Stimulated activated CD4-positive, alpha-beta T cell treated with anti-CD3 and anti-CD28 coated beads, Interleukin-1b, Interleukin-23, amount 100 ng/mL, for 4 hours (primary cell): ENCODE measurements around the gene ITM2B.

Source experiments
- DNase-seq, 2 donors: peaks; one replicate each; pipeline ENCODE4 v3.0.0-alpha.2; 2020; ENCODE audit warnings: low read depth in 2 of 2

Gene ITM2B

DNA sequence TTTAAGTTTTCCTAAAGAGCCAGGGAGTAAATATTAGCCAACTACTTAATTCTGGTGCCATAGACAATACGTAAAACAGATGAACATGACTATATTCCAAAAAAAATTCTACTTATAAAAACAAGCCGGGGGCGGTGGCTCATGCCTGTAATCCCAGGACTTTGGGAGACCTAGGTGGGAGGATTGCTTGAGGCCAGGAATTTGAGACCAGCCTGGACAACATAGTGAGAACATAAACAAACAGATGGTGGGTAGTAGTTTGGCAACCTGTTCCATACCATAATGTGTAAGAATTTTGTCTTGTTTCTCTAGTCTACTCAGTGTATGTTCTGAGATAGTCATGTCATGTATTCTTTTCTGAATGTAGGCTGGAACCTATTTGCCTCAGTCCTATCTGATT, 25.4 kb downstream of the ITM2B start:
- no peak for DNase-seq

DNA sequence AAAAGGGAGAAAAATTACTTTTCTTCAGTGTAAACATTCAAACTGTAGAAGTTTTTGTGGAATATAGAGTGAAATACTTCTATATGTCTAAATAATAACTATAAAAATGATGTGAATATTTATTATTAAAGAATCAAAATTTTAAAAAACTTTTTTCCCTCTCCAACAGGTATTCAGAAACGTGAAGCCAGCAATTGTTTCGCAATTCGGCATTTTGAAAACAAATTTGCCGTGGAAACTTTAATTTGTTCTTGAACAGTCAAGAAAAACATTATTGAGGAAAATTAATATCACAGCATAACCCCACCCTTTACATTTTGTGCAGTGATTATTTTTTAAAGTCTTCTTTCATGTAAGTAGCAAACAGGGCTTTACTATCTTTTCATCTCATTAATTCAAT, 28.0 kb downstream of the ITM2B start:
- no peak for DNase-seq

- no peak for DNase-seq
Measured at GRCh38 chr13:48263196-48263595, 30.2 kb downstream of the ITM2B start.

DNA sequence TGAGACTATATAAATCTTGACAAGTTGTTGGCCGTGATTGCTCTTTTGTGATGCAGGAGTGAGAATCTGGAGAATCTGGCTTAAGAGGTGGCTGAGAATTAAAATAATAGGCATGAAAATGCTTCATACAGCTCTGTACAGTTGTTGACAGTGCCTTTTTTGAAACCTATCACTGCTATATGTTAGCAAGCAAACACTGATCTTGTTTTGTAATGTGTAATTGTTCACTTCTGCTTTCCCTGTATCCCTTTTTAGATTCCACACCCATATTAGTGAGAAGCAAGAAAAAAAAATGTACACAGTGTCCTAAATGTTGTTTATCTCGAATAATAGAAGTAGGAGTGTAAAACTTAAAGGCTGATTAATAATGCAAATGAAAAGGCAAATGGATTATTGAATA, 31.1 kb downstream of the ITM2B start:
- DNase-seq = no peak

DNA sequence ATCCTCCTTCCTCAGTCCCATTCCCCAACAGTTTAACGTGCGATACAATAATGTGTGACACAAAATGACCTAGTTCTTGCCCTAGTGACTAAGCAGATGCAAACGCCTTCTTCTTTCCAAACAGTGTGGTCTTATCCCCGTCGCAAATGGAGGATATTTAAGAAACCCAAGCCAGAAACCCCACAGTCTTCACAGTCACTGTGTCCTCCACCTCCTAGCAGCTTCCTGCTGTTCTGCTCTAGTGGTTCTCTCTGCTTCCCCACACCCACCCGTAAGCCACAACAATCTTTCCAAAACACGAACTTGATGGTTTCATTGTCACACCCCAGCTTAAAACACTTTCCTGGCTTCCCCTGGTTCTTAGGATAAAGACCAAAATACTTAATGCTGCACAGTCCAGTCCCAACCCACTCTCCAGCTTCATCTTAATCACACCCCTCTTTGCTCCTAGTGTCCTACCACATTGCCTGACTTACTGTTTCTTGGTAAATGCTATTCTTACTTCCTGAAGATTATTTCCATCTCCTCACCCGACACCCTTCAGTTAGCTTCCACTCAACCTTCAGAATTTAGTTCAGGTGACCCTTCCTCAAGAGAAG, 32.3 kb downstream of the ITM2B start:
- no peak for DNase-seq

DNA sequence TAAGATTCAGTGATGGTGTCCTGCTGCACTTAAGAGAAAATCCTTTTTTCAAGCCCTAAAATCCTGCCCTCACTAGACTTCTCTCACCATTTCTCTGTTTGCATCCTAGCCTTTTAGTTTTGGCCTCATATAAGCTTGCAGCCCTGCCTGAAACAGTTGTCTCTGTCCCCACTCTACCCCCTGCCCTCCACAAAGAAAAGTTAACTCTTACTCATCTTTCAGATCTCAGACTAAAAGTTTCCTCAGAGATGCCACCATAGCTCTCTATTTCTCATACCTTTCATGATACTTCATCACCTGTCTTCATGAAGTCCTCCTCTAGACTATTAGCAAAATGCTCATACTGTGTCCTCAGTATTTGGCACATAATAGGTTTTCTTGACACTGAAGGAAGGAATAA, 33.1 kb downstream of the ITM2B start:
- DNase-seq = no peak

DNA sequence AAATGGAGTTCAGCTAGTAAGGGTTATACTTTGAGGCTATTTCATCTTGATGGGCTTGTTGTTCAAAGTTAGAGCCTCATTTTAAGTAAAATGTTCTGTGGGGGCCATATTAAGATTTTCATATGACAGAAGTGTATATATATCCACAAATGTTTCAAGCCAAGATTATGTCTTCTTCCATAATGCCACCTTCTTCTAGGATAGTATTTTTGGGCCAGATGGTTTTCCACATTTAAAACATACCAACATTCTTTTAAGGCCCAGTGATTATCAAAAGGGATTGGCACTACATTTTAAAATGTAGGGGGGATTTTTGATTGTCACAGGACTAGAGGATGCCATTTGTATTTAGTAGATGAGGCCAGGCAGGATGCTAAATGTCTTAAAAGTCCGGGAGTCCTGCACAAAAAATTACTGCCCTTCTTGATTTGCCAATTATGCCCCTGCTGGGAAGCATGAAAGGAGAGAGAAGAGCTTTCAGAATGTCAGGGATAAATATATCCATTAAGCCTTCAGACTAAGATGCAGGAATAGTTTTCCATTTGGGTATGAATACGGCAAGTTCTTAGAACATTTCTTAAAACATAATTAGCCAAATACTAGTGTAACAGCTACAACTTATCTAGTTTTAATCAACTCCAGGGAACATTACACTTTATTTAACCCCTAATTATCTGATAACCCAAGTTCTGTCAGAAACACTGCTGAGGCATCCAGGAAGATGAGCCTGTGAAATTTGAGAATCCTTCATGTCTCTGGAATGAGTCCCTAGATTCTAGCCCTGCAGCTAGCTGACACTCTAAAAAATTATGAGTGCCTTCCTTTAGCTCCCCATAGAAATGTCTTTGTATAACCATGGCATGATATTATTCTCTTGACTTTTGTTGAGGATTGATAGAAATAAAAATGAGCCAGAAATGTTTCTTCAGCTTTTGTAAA, 34.0 kb downstream of the ITM2B start:
- no peak for DNase-seq

DNA sequence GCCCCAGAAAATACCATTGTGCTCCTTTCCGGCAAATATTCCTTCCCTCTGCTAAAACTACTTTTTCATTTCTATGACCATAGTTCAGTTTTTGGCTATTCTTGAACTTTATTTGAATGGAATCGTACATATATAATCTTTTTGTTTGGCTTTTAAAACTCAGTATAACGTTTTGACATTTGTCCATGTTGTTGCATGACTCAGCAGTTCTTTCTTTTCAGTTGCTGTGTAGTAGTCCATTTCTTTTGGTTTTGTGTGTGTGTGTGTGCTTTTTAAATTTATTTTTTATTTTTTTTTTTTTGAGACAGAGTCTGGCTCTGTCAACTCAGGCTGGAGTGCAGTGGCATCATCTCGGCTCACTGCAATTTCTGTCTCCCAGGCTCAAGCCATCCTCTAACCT, 35.0 kb downstream of the ITM2B start:
- no peak for DNase-seq

GRCh38 chr13:48273346-48273745, 40.3 kb downstream of the ITM2B start:
- no peak for DNase-seq

DNA sequence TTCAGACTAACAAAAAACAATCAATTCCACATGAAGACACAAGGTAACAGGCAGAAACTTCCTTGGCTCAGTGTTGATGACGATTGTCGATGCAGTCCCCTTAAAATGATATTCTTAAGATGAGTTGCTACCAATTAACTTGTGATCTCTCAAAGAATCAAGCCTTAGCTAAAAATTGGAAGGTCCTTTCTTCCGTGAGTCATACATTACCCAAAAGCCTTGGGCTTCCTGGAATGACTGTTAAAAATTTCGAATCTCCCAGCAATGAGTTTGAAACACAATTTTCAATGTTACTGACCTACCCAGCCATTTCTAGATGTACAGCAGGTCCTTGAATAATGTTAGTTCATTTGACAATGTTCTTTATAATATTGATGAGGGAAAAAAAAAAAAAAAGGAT, 42.5 kb downstream of the ITM2B start:
- DNase-seq = no peak

DNA sequence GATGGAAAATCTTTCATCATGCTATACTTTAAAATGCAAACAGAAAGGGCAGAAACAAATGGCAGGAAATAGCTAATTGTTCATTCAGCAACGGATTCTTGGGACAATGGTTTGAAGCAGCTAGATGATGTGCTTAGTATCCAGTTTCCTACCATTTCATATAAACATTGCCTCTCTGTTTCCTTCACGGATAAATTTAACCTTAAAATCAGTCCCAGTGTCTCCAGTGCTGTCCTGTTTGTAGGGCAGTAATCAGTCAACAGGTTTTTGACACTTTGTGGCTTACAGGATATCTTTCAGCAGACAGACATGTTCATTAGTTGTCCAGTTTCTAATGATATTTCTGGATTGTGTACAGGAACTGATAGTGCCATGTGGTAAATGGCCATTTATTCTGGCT, 45.8 kb downstream of the ITM2B start:
- DNase-seq = no peak

GRCh38 chr13:48281556-48281955, 48.5 kb downstream of the ITM2B start:
- no peak for DNase-seq

GRCh38 chr13:48291730-48292129, 58.7 kb downstream of the ITM2B start:
- DNase-seq = no peak

DNA sequence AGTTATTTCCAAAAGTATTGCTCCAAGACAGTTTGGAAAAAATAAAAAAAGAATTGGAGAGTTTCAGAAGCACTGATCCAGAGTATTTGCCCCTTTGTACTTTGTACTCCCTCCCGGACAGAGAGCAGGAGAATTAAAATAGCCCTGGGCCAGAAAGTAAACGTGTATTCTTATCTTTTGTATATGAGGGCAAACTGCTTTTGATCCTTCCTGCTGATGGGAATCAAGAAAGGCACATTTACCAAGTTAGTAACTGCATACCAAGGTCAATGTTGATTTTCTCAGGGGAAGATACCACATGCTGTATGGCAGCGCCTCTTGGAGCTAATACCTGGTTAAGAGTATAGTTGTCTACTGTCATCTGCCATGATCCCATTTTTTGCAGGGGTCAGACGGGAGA, 59.6 kb downstream of the ITM2B start:
- no peak for DNase-seq

- DNase-seq = no peak
Measured at GRCh38 chr13:48294653-48295052, 61.6 kb downstream of the ITM2B start.

- DNase-seq = no peak
Measured at GRCh38 chr13:48295271-48295670, 62.3 kb downstream of the ITM2B start.

- DNase-seq = no peak
Measured at GRCh38 chr13:48296528-48296927, 63.5 kb downstream of the ITM2B start.

DNA sequence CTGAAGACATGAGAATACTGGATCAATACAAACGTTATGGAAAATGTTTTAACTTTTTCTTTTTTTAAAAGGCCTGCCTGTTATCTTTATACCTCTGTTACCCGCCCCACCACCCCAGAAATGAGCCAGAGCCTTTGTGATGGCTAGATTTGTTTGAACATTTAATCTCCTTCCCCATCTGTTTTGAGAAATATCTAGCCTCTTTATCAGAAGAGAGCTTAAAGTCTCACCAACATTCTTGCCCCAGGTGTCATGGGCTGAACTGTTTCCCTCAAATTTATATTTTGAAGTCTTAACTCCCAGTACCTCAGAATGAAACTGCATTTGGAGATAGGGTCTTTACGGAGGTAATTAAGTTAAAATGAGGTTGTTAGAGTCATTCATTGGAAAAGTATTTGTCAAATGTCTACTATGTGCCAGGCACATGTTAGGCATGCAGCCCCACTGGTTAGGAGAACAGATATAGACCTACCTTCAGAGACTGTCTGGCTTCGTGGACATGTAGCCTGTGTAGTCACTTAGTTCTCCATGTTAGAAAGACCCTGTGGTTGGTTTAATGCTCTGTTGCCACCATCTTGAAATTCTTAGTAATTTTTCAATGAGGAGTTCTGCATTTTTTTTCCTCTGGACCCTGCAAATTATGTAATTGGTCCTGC, 64.3 kb downstream of the ITM2B start:
- no peak for DNase-seq

DNA sequence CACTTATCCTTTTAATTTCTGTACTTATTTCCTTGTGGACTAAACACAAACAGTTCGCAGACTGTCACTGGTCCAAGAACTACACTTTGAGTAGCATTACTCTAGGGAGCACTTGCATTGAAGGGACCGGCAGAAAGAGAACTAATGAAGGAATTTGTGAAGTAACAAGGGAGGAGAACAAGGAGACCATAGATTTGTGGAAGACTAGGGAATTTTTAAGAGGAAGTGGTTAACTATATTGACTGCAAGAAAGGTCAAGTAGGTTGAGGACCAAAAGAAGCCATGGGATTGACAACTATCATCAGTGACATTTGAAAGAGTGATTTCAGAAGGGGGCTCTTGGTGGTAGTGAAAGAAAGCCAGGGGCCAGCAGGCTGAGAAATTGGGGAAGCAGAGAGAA, 66.6 kb downstream of the ITM2B start:
- DNase-seq = no peak

DNA sequence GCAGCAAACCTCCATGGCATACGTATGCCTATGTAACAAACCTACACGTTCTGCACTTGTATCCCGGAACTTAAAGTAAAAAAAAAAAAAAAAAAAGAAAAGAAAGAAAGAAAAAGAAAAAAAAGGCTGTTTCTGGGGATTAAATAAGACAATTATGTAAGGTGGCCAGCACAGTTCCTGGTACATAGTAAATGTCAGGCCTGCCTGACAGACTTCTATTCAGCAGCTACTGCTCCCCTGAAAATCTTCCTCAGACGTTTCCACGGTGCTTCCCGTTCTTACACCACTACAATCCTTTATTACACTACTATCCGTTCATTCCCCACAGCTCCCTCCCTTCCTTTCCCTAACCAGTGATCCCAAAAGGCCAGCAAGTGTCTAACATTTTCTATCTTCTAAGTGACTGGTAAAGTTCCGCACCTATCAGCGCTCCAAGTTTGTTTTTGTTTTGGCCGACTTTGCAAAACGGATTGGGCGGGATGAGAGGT, 69.9 kb downstream of the ITM2B start:
- no peak for DNase-seq

DNA sequence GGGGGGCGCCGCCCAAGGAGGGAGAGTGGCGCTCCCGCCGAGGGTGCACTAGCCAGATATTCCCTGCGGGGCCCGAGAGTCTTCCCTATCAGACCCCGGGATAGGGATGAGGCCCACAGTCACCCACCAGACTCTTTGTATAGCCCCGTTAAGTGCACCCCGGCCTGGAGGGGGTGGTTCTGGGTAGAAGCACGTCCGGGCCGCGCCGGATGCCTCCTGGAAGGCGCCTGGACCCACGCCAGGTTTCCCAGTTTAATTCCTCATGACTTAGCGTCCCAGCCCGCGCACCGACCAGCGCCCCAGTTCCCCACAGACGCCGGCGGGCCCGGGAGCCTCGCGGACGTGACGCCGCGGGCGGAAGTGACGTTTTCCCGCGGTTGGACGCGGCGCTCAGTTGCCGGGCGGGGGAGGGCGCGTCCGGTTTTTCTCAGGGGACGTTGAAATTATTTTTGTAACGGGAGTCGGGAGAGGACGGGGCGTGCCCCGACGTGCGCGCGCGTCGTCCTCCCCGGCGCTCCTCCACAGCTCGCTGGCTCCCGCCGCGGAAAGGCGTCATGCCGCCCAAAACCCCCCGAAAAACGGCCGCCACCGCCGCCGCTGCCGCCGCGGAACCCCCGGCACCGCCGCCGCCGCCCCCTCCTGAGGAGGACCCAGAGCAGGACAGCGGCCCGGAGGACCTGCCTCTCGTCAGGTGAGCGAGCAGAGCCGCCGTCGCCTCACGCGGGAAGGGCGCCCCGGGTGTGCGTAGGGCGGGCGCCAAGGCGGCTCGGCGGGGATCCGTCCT, 70.5 kb downstream of the ITM2B start, which contains the start of gene RB1:
TSS of gene RB1 (plus strand) at position 393 of the 784 bp plus-strand sequence. CDS start at position 555, 162 bp downstream.
- DNase-seq = peak; percentile 78 to 85
